ENCODE results near the gene NDC1.

- TF ChIP-seq ZFP30 (CRISPR knock-in tag; IDR thresholded peaks at IDR 0.05) = no peak
- no peak for TF ChIP-seq ZFP3 (CRISPR knock-in tag; IDR thresholded peaks at IDR 0.05)
- TF ChIP-seq PATZ1 (CRISPR knock-in tag; IDR thresholded peaks at IDR 0.05; ENCODE audit: borderline replicate concordance) = no peak
- TF ChIP-seq CSDC2 (CRISPR knock-in tag; IDR thresholded peaks at IDR 0.05) = no peak
- no peak for TF ChIP-seq TCF4 (CRISPR knock-in tag; IDR thresholded peaks at IDR 0.05; ENCODE audit: borderline replicate concordance)
- no peak for TF ChIP-seq ARNTL (CRISPR knock-in tag; IDR thresholded peaks at IDR 0.05; ENCODE audit: borderline replicate concordance, low read depth)
These were observed 102.8 kb downstream of the NDC1 start for GRCh38 chr1:53735261-53735660.

Measured in SK-N-SH treated with all-trans-retinoic acid at 6 μM for 48 hours (cell line).